Astrocyte of the cerebellum (primary cell): ENCODE results near the gene IFNA4.
A peak's percentile ranks its signal among the peaks of the same experiment; 100 is the strongest.
"Not testable (repeated sequence)": the region's sequence is repeated elsewhere in the genome, so short reads cannot be mapped to it uniquely, and the experiment has no call there.

ENCODE experiments used
- DNase-seq: peaks from one replicate; pipeline ENCODE4 v3.0.0-alpha.2; 2011; ENCODE audit warnings: low read depth
- H3K4me3 ChIP-seq: 2 replicates; pipeline ENCODE4 v1.5.1; 2011; ENCODE audit warnings: mild to moderate bottlenecking, low read depth, low read length, moderate library complexity
- in situ Hi-C: cut with HindIII; loops from 2 replicates; pipeline ENCODE4 v1.10.0; 2017; ENCODE audit warnings: low sequenced_read_pairs
- TF ChIP-seq, protein P1 (sequence below): IDR thresholded peaks from 2 replicates; pipeline ENCODE4 v1.5.1; 2012; ENCODE audit warnings: low read length, low read depth, moderate library complexity, mild to moderate bottlenecking; ENCODE audit errors: missing control alignments

Gene IFNA4

GRCh38 chr9:21182810-21183736 lies 4.3 kb downstream of the IFNA4 start:
- TF ChIP-seq, protein P1, sequence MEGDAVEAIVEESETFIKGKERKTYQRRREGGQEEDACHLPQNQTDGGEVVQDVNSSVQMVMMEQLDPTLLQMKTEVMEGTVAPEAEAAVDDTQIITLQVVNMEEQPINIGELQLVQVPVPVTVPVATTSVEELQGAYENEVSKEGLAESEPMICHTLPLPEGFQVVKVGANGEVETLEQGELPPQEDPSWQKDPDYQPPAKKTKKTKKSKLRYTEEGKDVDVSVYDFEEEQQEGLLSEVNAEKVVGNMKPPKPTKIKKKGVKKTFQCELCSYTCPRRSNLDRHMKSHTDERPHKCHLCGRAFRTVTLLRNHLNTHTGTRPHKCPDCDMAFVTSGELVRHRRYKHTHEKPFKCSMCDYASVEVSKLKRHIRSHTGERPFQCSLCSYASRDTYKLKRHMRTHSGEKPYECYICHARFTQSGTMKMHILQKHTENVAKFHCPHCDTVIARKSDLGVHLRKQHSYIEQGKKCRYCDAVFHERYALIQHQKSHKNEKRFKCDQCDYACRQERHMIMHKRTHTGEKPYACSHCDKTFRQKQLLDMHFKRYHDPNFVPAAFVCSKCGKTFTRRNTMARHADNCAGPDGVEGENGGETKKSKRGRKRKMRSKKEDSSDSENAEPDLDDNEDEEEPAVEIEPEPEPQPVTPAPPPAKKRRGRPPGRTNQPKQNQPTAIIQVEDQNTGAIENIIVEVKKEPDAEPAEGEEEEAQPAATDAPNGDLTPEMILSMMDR, result peak; percentile 46
- H3K4me3 ChIP-seq, in situ Hi-C loops, DNase-seq: not testable (repeated sequence)

DNA sequence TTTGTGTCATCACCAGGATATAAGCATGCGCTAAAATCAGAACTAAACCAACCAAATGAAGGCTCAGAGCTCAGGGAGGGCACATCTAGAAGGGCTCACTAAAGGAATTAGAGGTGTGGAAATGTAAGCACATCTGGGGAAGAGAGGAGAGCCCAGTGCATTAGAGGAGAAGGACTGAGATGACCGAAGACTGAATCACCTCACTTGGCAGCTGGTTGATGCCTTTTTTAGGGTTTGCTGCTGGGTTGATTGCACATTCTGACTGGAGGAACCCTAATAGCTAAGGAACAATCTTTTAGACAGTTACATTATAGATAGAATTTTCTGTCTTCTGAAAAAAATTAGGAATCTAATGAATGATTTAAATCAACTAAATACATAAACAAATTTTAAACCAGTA lies 12.7 kb downstream of the IFNA4 start:
- in situ Hi-C loops, result no loop called here
- H3K4me3 ChIP-seq, result no peak overlapping the region
- TF ChIP-seq, protein P1, result no peak
- no peak for DNase-seq

GRCh38 chr9:21172156-21172555 lies 15.2 kb downstream of the IFNA4 start:
- DNase-seq, result no peak
- in situ Hi-C loops, result no loop called here
- H3K4me3 ChIP-seq, result no peak overlapping the region
- TF ChIP-seq, protein P1, result no peak

GRCh38 chr9:21171351-21171750 lies 16.0 kb downstream of the IFNA4 start:
- TF ChIP-seq, protein P1, result no peak
- no peak for DNase-seq
- in situ Hi-C loops, result no loop called here
- H3K4me3 ChIP-seq, result no peak overlapping the region

GRCh38 chr9:21166560-21166959 lies 20.8 kb downstream of the IFNA4 start, which contains the start of gene IFNA21:
Gene IFNA21 (minus strand): TSS chr9:21166660. CDS start chr9:21166612, 48 bp downstream.
- DNase-seq, in situ Hi-C loops, H3K4me3 ChIP-seq: not testable (repeated sequence)

- TF ChIP-seq, protein P1, result no peak
- no peak overlapping the region for H3K4me3 ChIP-seq
- no peak for DNase-seq
- in situ Hi-C loops, result no loop called here
Observed at GRCh38 chr9:21165516-21165915, 21.9 kb downstream of the IFNA4 start.

DNA sequence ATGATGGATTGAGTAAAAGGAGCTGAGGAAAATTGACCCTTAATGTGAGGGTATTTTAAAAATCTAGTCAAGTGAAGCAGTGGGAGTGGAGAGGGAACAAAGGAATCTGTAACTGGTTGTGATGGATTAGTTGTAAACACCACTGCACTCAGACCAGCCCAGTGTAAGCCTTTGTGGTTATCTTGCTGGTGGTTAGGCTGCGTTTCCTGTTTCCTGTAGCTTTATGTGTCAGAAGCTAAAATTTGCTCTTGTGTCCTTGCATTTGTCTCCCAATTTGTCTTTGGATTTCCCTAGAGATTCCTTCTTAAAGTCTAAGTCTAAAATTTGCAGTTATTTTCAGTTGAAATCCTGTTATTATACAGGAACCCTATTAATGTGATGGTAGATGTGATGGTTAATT lies 27.2 kb downstream of the IFNA4 start:
- no peak overlapping the region for H3K4me3 ChIP-seq
- peak; percentile 16 for DNase-seq
- TF ChIP-seq, protein P1, result no peak
- in situ Hi-C loops, result no loop called here
